Neural progenitor cell (in vitro differentiated cells): ENCODE measurements around the gene ARHGEF5.

ENCODE experiments used
- EZH2 ChIP-seq: fragments of 200-600 bp; sonication (generic); IDR thresholded peaks from 2 replicates; pipeline ENCODE4 v1.6.1; 2017; ENCODE audit warnings: antibody characterized with exemption, mild to moderate bottlenecking, moderate library complexity
- EZH2phosphoT487 ChIP-seq: fragments of 200-600 bp; sonication (generic); IDR thresholded peaks from 2 replicates; pipeline ENCODE4 v1.6.1; 2017; ENCODE audit warnings: antibody characterized with exemption
- TF ChIP-seq, protein P1 (sequence below): fragments of 200-600 bp; sonication (generic); IDR thresholded peaks from 2 replicates; pipeline ENCODE4 v1.5.1; 2017; ENCODE audit warnings: antibody characterized with exemption, mild to moderate bottlenecking

DNA sequence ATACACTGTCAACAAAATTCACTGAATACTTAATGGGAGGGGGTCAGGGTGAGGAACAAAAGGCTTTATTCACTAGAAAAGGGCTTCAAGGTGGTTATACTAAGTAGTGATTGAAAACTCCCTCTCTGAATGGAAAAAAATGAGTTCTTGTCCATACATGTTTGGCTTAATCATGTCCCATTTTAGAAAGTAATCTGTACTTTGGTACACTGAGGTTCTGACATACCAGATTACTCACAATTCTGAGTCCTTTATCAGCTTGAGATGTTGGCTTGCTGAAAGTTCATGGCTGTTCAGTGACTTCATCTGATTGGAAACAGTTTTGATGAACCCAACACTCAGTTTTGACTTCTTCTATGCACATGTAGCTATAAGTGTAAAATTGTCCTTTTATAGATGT, 61.1 kb downstream of the ARHGEF5 start:
- TF ChIP-seq, protein P1, sequence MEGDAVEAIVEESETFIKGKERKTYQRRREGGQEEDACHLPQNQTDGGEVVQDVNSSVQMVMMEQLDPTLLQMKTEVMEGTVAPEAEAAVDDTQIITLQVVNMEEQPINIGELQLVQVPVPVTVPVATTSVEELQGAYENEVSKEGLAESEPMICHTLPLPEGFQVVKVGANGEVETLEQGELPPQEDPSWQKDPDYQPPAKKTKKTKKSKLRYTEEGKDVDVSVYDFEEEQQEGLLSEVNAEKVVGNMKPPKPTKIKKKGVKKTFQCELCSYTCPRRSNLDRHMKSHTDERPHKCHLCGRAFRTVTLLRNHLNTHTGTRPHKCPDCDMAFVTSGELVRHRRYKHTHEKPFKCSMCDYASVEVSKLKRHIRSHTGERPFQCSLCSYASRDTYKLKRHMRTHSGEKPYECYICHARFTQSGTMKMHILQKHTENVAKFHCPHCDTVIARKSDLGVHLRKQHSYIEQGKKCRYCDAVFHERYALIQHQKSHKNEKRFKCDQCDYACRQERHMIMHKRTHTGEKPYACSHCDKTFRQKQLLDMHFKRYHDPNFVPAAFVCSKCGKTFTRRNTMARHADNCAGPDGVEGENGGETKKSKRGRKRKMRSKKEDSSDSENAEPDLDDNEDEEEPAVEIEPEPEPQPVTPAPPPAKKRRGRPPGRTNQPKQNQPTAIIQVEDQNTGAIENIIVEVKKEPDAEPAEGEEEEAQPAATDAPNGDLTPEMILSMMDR = no peak
- no peak for TF ChIP-seq EZH2
- no peak for TF ChIP-seq EZH2phosphoT487
